Measurements from ENCODE around the gene CPSF4.
"Not testable (repeated sequence)": the region's sequence is repeated elsewhere in the genome, so short reads cannot be mapped to it uniquely, and the experiment has no call there.

- not testable (repeated sequence) for TF ChIP-seq EZH2phosphoT487 (IDR thresholded peaks at IDR 0.05; ENCODE audit: borderline replicate concordance, low read length)
- peak; percentile 61 for TF ChIP-seq CTCF (IDR thresholded peaks at IDR 0.05; ENCODE audit: low read depth, low read length, poor library complexity, severe bottlenecking)
These were observed 23.1 kb upstream of the CPSF4 start for GRCh38 chr7:99415513-99416127.

Data from DOHH2 (cell line).